C4-2B (cell line): ENCODE data around the gene SLC5A2.
A peak's percentile ranks its signal among the peaks of the same experiment; 100 is the strongest.

Experiments used
- H3K27ac ChIP-seq: fragments of 450-650 bp; 2 replicates; pipeline ENCODE4 v1.5.1; 2017
- ZFX ChIP-seq: fragments of 450-650 bp; IDR thresholded peaks from 2 replicates; pipeline ENCODE4 v1.6.1; 2017
- TF ChIP-seq, protein P1 (sequence below): fragments of 450-650 bp; conservative IDR thresholded peaks from 2 replicates; pipeline ENCODE4 v1.5.1; 2017; ENCODE audit warnings: mild to moderate bottlenecking

SLC5A2 gene

GRCh38 chr16:31485571-31485970, 2.6 kb downstream of the SLC5A2 start:
- TF ChIP-seq, protein P1, sequence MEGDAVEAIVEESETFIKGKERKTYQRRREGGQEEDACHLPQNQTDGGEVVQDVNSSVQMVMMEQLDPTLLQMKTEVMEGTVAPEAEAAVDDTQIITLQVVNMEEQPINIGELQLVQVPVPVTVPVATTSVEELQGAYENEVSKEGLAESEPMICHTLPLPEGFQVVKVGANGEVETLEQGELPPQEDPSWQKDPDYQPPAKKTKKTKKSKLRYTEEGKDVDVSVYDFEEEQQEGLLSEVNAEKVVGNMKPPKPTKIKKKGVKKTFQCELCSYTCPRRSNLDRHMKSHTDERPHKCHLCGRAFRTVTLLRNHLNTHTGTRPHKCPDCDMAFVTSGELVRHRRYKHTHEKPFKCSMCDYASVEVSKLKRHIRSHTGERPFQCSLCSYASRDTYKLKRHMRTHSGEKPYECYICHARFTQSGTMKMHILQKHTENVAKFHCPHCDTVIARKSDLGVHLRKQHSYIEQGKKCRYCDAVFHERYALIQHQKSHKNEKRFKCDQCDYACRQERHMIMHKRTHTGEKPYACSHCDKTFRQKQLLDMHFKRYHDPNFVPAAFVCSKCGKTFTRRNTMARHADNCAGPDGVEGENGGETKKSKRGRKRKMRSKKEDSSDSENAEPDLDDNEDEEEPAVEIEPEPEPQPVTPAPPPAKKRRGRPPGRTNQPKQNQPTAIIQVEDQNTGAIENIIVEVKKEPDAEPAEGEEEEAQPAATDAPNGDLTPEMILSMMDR: no peak
- TF ChIP-seq ZFX: no peak
- H3K27ac ChIP-seq: no peak overlapping the region

- H3K27ac ChIP-seq: no peak overlapping the region
- no peak for TF ChIP-seq ZFX
- TF ChIP-seq, protein P1: no peak
Measured at GRCh38 chr16:31486045-31486444, 3.1 kb downstream of the SLC5A2 start.

DNA sequence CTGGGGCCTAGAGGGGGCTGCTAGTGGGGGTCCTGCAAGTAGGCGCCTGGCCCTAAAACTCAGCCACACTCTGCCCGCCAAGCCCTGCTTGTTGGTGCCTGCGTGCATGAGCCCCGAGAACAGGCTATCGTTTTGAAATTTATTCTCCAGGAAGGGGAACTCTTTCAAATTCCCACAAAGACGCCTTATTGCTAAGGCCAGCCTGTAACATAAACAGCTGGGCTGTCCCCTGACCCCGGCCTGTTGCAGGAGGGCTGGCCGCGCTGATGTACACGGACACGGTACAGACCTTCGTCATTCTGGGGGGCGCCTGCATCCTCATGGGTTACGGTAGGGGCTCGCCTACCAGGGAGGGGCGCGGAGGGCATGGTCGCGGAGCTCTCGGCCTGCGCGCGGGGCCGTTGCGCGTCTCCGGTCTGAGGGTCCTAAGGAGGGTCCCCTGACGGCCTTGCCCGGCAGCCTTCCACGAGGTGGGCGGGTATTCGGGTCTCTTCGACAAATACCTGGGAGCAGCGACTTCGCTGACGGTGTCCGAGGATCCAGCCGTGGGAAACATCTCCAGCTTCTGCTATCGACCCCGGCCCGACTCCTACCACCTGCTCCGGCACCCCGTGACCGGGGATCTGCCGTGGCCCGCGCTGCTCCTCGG, 4.3 kb downstream of the SLC5A2 start:
- no peak for TF ChIP-seq ZFX
- TF ChIP-seq, protein P1: no peak
- H3K27ac ChIP-seq: peak overlapping the region; percentile 10; the same call in 1 of the 2 replicates

DNA sequence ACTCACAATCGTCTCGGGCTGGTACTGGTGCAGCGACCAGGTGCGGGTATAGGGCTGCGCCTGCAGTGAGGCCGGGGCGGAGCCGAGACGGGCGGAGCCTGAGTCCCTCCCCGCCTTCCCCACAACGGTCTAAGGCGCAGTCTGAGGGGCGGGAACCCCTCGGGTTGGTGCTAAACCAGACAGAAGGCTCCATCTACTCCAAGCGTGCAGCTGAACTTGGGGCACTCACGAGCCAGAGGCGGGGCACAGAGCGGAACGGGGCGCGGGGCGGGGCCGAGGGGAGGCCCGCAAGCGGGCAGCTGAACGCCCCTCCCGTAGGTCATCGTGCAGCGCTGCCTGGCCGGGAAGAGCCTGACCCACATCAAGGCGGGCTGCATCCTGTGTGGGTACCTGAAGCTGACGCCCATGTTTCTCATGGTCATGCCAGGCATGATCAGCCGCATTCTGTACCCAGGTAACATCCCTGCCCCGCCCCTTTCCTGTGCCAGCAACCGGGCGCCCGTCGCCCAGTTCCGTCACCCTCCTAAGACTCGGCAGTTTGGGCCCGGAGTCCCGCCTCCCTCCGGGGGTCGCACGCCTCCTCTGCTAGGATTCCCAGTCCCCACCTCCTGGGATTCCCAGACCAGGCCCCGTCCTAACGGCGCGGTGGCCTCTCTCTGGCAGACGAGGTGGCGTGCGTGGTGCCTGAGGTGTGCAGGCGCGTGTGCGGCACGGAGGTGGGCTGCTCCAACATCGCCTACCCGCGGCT, 5.0 kb downstream of the SLC5A2 start:
- H3K27ac ChIP-seq: peak overlapping the region; percentile 10; the same call in 1 of the 2 replicates
- TF ChIP-seq, protein P1: no peak
- no peak for TF ChIP-seq ZFX

DNA sequence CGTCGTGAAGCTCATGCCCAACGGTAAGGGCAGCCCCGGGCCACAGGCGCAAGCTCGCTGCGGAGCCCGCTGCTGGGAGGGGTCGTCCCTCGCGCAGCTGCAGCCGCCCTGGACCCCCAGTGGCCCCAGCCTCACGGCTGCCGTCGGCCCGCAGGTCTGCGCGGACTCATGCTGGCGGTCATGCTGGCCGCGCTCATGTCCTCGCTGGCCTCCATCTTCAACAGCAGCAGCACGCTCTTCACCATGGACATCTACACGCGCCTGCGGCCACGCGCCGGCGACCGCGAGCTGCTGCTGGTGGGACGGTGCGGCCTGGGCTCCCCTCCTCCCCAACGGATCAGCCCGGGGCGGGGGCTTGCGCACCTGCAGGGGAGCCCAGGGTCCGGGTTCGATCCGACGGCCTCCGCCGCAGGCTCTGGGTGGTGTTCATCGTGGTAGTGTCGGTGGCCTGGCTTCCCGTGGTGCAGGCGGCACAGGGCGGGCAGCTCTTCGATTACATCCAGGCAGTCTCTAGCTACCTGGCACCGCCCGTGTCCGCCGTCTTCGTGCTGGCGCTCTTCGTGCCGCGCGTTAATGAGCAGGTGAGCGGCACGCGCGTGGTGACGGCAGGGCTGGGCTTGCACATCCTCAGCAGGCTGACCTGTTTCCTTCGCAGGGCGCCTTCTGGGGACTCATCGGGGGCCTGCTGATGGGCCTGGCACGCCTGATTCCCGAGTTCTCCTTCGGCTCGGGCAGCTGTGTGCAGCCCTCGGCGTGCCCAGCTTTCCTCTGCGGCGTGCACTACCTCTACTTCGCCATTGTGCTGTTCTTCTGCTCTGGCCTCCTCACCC, 5.8 kb downstream of the SLC5A2 start:
- H3K27ac ChIP-seq: no peak overlapping the region; the same call in 1 of the 2 replicates
- TF ChIP-seq, protein P1: no peak
- no peak for TF ChIP-seq ZFX

DNA sequence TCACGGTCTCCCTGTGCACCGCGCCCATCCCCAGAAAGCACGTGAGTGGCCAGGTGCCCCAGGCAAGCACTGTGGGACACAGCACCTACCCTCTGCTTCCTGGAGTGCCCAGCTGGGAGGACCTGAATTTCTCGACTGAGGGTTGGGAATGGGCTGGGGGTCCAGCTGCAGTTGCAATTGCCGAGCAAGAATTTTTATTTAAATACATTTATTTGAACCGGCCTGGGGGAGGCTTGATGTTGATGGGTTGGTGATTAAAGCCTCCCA, 6.3 kb downstream of the SLC5A2 start:
- H3K27ac ChIP-seq: no peak overlapping the region
- TF ChIP-seq ZFX: no peak
- TF ChIP-seq, protein P1: no peak
